Mammary epithelial cell (primary cell): Measurements from ENCODE around the gene LRRC25.

Experiments used
- CTCF ChIP-seq, 2 donors: IDR thresholded peaks in 1 of 2; conservative IDR thresholded peaks in 1 of 2; 2 replicates each; pipeline ENCODE4 v1.5.1; 2011 to 2012; ENCODE audit warnings: inconsistent platforms in 2 of 2, low read length in 2 of 2, mild to moderate bottlenecking in 2 of 2, control low read depth in 1 of 2, low read depth in 1 of 2; ENCODE audit not compliant: insufficient read depth in 1 of 2; ENCODE audit errors: extremely low read depth in 1 of 2
- EZH2 ChIP-seq: IDR thresholded peaks from 2 replicates; pipeline ENCODE4 v1.6.1; 2012; ENCODE audit warnings: low read length, inconsistent platforms, borderline replicate concordance

GRCh38 chr19:18397242-18398202 lies at the start of gene LRRC25:
- TF ChIP-seq CTCF (conservative IDR thresholded peaks at IDR 0.05 in 1 of 2, IDR thresholded peaks at IDR 0.05 in 1 of 2; ENCODE audit: extremely low read depth in 1 of 2, insufficient read depth in 1 of 2, low read depth in 1 of 2, low read length in 2 of 2) (no peak), EZH2 (no peak)
